GM18498 (cell line): ENCODE measurements around the gene VSTM4.

Source experiments
- ATAC-seq: cut with Tn5 transposase; IDR thresholded peaks from one replicate; pipeline ENCODE4 v1.9.1; 2021; ENCODE audit warnings: mild to moderate bottlenecking, moderate library complexity; ENCODE audit not compliant: unreplicated experiment

VSTM4 gene

GRCh38 chr10:49143249-49143648, 27.9 kb upstream of the VSTM4 start:
- no peak for ATAC-seq

GRCh38 chr10:49141541-49142332, 26.4 kb upstream of the VSTM4 start:
- ATAC-seq = no peak

GRCh38 chr10:49140304-49141177, 25.2 kb upstream of the VSTM4 start:
- ATAC-seq = no peak

- no peak for ATAC-seq
These were observed 24.5 kb upstream of the VSTM4 start for GRCh38 chr10:49139846-49140195.

GRCh38 chr10:49139028-49139845, 23.9 kb upstream of the VSTM4 start:
- ATAC-seq = no peak

GRCh38 chr10:49138361-49138891, 23.1 kb upstream of the VSTM4 start:
- no peak for ATAC-seq

- no peak for ATAC-seq
These were observed 21.2 kb upstream of the VSTM4 start for GRCh38 chr10:49136525-49136924.

GRCh38 chr10:49135575-49136313, 20.4 kb upstream of the VSTM4 start:
- no peak for ATAC-seq

- ATAC-seq = no peak
These were observed 19.0 kb upstream of the VSTM4 start for GRCh38 chr10:49134327-49134726.

GRCh38 chr10:49133706-49134248, 18.5 kb upstream of the VSTM4 start, which contains the start of gene FAM170B:
Gene FAM170B (minus strand): TSS chr10:49134021. CDS start chr10:49133918, 103 bp downstream.
- no peak for ATAC-seq

- no peak for ATAC-seq
These were observed 17.0 kb upstream of the VSTM4 start for GRCh38 chr10:49132362-49132737.

- ATAC-seq = no peak
These were observed 16.4 kb upstream of the VSTM4 start for GRCh38 chr10:49131507-49132361.

- ATAC-seq = no peak
These were observed 14.1 kb upstream of the VSTM4 start for GRCh38 chr10:49129376-49129775.

GRCh38 chr10:49128854-49129253, 13.5 kb upstream of the VSTM4 start:
- no peak for ATAC-seq

- no peak for ATAC-seq
These were observed 8.9 kb upstream of the VSTM4 start for GRCh38 chr10:49123981-49124950.

GRCh38 chr10:49120911-49121310, 5.6 kb upstream of the VSTM4 start:
- no peak for ATAC-seq

- ATAC-seq = no peak
These were observed 4.4 kb upstream of the VSTM4 start for GRCh38 chr10:49119746-49120145.
